GM23338 (cell line): ENCODE measurements around the gene CLIC3. TPM values are rescaled to one million over a fixed set of nuclear protein-coding genes. Genes with fewer than 3 reads are reported as not detected.

Experiments
- ATAC-seq: fragments of 200-7000 bp; cut with Tn5 transposase; 3 replicates; pipeline ENCODE4 v1.9.1; 2020
- DNase-seq: peaks from one replicate; pipeline ENCODE4 v3.0.0-alpha.2; 2015; ENCODE audit warnings: low spot score
- H2AFZ ChIP-seq: fragments of 200-600 bp; sonication (generic); 2 replicates; pipeline ENCODE4 v1.8.0; 2016; ENCODE audit warnings: antibody characterized with exemption, mild to moderate bottlenecking, moderate library complexity
- H3F3A ChIP-seq: fragments of 200-600 bp; sonication (generic); replicated peaks from 2 replicates; pipeline ENCODE4 v1.8.0; 2017; ENCODE audit warnings: antibody characterized with exemption, mixed run types, low read depth
- H3K27ac ChIP-seq: fragments of 200-600 bp; sonication (generic); 2 replicates; pipeline ENCODE4 v1.6.1; 2016; ENCODE audit warnings: low read depth
- H3K27me3 ChIP-seq: fragments of 200-600 bp; sonication (generic); 2 replicates; pipeline ENCODE4 v1.8.0; 2016; ENCODE audit warnings: mild to moderate bottlenecking, mixed run types, moderate library complexity; ENCODE audit not compliant: insufficient read depth
- H3K36me3 ChIP-seq: fragments of 200-600 bp; sonication (generic); 2 replicates; pipeline ENCODE4 v1.8.0; 2016; ENCODE audit warnings: mild to moderate bottlenecking; ENCODE audit not compliant: insufficient read depth
- H3K4me1 ChIP-seq: fragments of 200-600 bp; sonication (generic); 2 replicates; pipeline ENCODE4 v1.8.0; 2016; ENCODE audit warnings: mild to moderate bottlenecking, moderate library complexity; ENCODE audit not compliant: insufficient read depth
- H3K4me2 ChIP-seq: fragments of 200-600 bp; sonication (generic); 2 replicates; pipeline ENCODE4 v1.7.1; 2017; ENCODE audit warnings: mixed run types
- H3K4me3 ChIP-seq: fragments of 200-600 bp; sonication (generic); 2 replicates; pipeline ENCODE4 v1.6.1; 2016; ENCODE audit warnings: mixed run types
- H3K79me2 ChIP-seq: fragments of 200-600 bp; sonication (generic); replicated peaks from 2 replicates; pipeline ENCODE4 v1.8.0; 2017; ENCODE audit warnings: mild to moderate bottlenecking; ENCODE audit not compliant: insufficient read depth
- H3K9me2 ChIP-seq: fragments of 200-600 bp; sonication (generic); 2 replicates; pipeline ENCODE4 v1.8.0; 2017; ENCODE audit not compliant: insufficient read depth
- H4K20me1 ChIP-seq: fragments of 200-600 bp; sonication (generic); replicated peaks from 2 replicates; pipeline ENCODE4 v1.8.0; 2017; ENCODE audit warnings: mild to moderate bottlenecking; ENCODE audit not compliant: insufficient read depth
- H3K27ac Mint-ChIP-seq: 2 replicates; pipeline ENCODE4 v1.8.0; 2020; ENCODE audit warnings: inconsistent platforms, mild to moderate bottlenecking, moderate library complexity, mixed read lengths
- H3K27me3 Mint-ChIP-seq: 3 replicates; pipeline ENCODE4 v1.8.0; 2022; ENCODE audit warnings: low read depth, mild to moderate bottlenecking, moderate library complexity, mixed read lengths, inconsistent platforms; ENCODE audit not compliant: insufficient read depth, poor library complexity
- H3K36me3 Mint-ChIP-seq: 3 replicates; pipeline ENCODE4 v1.8.0; 2021; ENCODE audit warnings: low read depth, mild to moderate bottlenecking, inconsistent platforms, moderate library complexity, mixed read lengths
- H3K4me1 Mint-ChIP-seq: 3 replicates; pipeline ENCODE4 v1.8.0; 2020; ENCODE audit warnings: mild to moderate bottlenecking, inconsistent platforms, mixed read lengths
- H3K4me3 Mint-ChIP-seq: 3 replicates; pipeline ENCODE4 v1.8.0; 2021; ENCODE audit warnings: moderate library complexity, mild to moderate bottlenecking, inconsistent platforms, mixed read lengths
- H3K9me3 Mint-ChIP-seq: 3 replicates; pipeline ENCODE4 v1.8.0; 2020; ENCODE audit warnings: moderate library complexity, mild to moderate bottlenecking, inconsistent platforms, mixed read lengths
- EZH2 ChIP-seq: fragments of 200-600 bp; sonication (generic); IDR thresholded peaks from one replicate; pipeline ENCODE4 v1.8.0; 2017; ENCODE audit warnings: antibody characterized with exemption, mild to moderate bottlenecking, low read depth; ENCODE audit not compliant: unreplicated experiment
- EZH2phosphoT487 ChIP-seq: fragments of 200-600 bp; sonication (generic); IDR thresholded peaks from one replicate; pipeline ENCODE4 v1.8.1; 2018; ENCODE audit warnings: antibody characterized with exemption; ENCODE audit not compliant: unreplicated experiment
- POLR2AphosphoS5 ChIP-seq: IDR thresholded peaks from 2 replicates; pipeline ENCODE4 v1.6.1; 2016; ENCODE audit warnings: antibody characterized with exemption, low read depth
- STAT1 ChIP-seq: IDR thresholded peaks from one replicate; pipeline ENCODE4 v1.6.1; 2016; ENCODE audit warnings: antibody characterized with exemption; ENCODE audit not compliant: unreplicated experiment
- ZNF114 ChIP-seq: fragments of 250-450 bp; sonication (Bioruptor Pico); IDR thresholded peaks from 2 replicates; pipeline ENCODE4 v1.5.0; 2020; ENCODE audit warnings: mild to moderate bottlenecking, moderate library complexity
- polyA plus RNA-seq: library from polyadenylated mRNA; unstranded; fragments of >200 nt; fragmentation: Nextera tagmentation; extraction: Ambion mirVana; gene quantifications from 2 replicates; pipeline ENCODE4 v1.2.1, GENCODE V29; 2016
- total RNA-seq: library from RNA; depleted of rRNA; stranded (reverse); fragments of >200 nt; shearing (Covaris generic); gene quantifications from 2 replicates; pipeline ENCODE4 v1.2.3, GENCODE V29; 2014
- TF ChIP-seq, protein P1 (sequence below): IDR thresholded peaks from one replicate; pipeline ENCODE4 v1.6.1; 2018; ENCODE audit warnings: antibody characterized with exemption; ENCODE audit not compliant: unreplicated experiment
- TF ChIP-seq, protein P2 (sequence below): IDR thresholded peaks from 2 replicates; pipeline ENCODE4 v1.6.1; 2016; ENCODE audit warnings: antibody characterized with exemption

Gene CLIC3
- total and polyA plus RNA-seq, 2 experiments from 2014 or later: 0.53 to 0.56 TPM

DNA sequence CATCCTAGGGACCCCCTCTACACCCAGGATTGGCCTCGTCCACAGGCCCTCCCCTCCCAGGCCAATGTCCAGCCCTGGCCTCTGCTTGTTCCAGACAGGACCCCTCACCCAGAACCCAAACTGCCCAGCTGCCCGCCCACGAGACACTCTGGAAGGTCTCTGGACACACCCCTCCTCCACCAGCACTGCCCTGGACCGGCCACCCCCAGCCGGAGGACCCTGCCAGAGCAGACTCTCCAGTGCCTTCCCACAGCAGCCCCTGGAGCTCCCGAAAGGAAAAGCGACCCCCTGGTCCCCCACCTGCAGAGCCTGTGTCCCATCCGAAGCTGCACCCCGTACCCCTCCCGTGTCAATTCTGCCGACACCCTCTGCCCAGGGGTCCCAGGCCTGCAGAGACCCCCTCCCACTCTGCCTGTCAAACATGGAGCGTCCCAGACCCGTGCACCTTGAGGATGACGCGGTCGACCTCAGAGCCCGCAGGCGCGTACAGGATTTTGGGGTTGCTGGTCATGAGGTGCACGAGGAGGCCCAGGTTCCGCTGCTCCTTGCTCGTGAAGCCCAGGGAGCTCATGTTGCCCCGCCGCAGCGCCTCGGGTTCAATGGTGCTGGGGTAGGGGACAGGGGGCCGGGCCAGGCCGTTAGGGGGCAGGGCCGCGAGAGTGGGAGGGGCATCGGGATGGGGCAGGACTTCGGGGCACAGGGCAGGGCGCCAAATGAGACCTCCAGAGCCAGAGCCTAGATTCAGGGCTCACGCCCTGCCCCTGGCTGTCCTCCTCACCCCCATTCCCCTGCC lies 23.7 kb upstream of the CLIC3 start (continued):
- TF ChIP-seq, protein P1, sequence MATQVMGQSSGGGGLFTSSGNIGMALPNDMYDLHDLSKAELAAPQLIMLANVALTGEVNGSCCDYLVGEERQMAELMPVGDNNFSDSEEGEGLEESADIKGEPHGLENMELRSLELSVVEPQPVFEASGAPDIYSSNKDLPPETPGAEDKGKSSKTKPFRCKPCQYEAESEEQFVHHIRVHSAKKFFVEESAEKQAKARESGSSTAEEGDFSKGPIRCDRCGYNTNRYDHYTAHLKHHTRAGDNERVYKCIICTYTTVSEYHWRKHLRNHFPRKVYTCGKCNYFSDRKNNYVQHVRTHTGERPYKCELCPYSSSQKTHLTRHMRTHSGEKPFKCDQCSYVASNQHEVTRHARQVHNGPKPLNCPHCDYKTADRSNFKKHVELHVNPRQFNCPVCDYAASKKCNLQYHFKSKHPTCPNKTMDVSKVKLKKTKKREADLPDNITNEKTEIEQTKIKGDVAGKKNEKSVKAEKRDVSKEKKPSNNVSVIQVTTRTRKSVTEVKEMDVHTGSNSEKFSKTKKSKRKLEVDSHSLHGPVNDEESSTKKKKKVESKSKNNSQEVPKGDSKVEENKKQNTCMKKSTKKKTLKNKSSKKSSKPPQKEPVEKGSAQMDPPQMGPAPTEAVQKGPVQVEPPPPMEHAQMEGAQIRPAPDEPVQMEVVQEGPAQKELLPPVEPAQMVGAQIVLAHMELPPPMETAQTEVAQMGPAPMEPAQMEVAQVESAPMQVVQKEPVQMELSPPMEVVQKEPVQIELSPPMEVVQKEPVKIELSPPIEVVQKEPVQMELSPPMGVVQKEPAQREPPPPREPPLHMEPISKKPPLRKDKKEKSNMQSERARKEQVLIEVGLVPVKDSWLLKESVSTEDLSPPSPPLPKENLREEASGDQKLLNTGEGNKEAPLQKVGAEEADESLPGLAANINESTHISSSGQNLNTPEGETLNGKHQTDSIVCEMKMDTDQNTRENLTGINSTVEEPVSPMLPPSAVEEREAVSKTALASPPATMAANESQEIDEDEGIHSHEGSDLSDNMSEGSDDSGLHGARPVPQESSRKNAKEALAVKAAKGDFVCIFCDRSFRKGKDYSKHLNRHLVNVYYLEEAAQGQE: no peak
- no peak for TF ChIP-seq ZNF114 (CRISPR knock-in tag)
- TF ChIP-seq POLR2AphosphoS5: no peak
- no peak for TF ChIP-seq EZH2
- TF ChIP-seq, protein P2, sequence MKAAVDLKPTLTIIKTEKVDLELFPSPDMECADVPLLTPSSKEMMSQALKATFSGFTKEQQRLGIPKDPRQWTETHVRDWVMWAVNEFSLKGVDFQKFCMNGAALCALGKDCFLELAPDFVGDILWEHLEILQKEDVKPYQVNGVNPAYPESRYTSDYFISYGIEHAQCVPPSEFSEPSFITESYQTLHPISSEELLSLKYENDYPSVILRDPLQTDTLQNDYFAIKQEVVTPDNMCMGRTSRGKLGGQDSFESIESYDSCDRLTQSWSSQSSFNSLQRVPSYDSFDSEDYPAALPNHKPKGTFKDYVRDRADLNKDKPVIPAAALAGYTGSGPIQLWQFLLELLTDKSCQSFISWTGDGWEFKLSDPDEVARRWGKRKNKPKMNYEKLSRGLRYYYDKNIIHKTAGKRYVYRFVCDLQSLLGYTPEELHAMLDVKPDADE: no peak
- TF ChIP-seq STAT1: no peak
- no peak for TF ChIP-seq EZH2phosphoT487

DNA sequence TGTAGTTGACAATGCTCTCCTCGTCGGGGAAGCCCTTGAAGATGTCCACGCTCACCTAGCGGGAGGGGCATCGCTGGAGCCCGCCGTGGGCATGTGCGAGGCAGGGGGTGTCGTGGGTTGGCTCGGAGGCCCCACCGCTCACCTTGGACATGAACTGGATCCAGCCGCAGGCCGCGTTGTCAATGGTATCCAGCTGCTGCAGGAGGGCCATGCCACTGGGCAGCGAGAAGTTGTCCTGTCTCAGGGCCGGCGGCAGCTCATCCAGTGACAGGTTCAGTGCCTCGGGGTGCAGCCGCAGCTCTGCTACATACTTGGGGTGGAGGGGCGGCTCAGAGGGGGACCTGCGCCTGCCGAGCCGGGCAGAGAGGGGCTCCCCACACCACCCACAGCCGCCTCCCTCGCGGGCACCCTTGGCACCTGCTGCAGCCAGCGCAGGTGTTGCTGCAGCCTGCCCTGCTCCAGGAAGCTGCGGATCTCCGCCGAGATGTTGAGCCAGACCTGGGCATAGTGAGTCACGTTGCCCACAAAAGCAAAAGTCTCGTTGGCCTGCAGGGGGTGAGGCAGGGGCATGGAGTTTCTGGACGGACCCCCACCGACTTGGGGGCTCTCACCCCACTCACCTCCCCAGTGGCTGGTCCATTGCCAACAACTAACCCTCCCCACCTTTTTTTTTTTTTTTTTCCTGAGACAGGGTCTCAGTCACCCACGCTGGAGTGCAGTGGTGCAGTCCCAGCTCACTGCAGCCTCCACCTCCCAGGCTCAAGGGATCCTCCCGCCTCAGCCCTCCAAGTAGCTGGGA lies 22.6 kb upstream of the CLIC3 start:
- Mint-ChIP-seq H3K9me3 (no peaks in the 10 kb centered on the region), H3K4me3 (no peak overlapping the region), H3K36me3 (peaks cover 2% of the 10 kb centered on the region; the same call in 1 of the 3 replicates), H3K4me1 (no peaks in the 10 kb centered on the region; the same call in 2 of the 3 replicates), H3K27me3 (peaks cover 10% of the 10 kb centered on the region), H3K27ac (no peak overlapping the region)
- H3K27me3 ChIP-seq: no peaks in the 10 kb centered on the region
- no peak overlapping the region for H3K4me3 ChIP-seq
- H3K79me2 ChIP-seq: no peaks in the 10 kb centered on the region
- H3K4me1 ChIP-seq: peaks cover 4% of the 10 kb centered on the region; the same call in 1 of the 2 replicates
- DNase-seq: no peak
- no peaks in the 10 kb centered on the region for H4K20me1 ChIP-seq
- ATAC-seq: no peak
- no peak overlapping the region for H3K27ac ChIP-seq
- H3K36me3 ChIP-seq: no peaks in the 10 kb centered on the region
- H3F3A ChIP-seq: 0 out of 2 replicates have a peak, but pooled peaks cover 3% of the 10 kb centered on the region
- no peak overlapping the region for H2AFZ ChIP-seq
- H3K9me2 ChIP-seq: no peaks in the 10 kb centered on the region
- H3K4me2 ChIP-seq: no peak overlapping the region
- TF ChIP-seq POLR2AphosphoS5: no peak
- TF ChIP-seq, protein P1: no peak
- TF ChIP-seq, protein P2: no peak
